K562 (cell line): ENCODE results near the gene PRSS48. TPM values are rescaled to one million over a fixed set of nuclear protein-coding genes. Genes with fewer than 3 reads are reported as not detected.

Source experiments
- ATAC-seq: fragments of 200-7000 bp; cut with Tn5 transposase; 3 replicates; pipeline ENCODE4 v1.9.1; 2020; ENCODE audit warnings: moderate library complexity
- BruUV-seq: library from RNA; stranded (reverse); fragments of 400-500 nt; replicated peaks from 2 replicates; lab custom pipeline; 2021; lab: Mats Ljungman, UMichigan
- CTCF ChIA-PET: fragments of 300-600 bp; formaldehyde crosslinking; extraction: SDS; loops from one replicate; lab custom pipeline; 2021; ENCODE audit warnings: low intra/inter-chr PET ratio; lab: Yijun Ruan, JAX
- POLR2A ChIA-PET: fragments of 300-600, 350-650 bp; sonication (Branson Sonifier 250); formaldehyde crosslinking; extraction: SDS; loops from one replicate; lab custom pipeline; 2021; ENCODE audit warnings: antibody characterized with exemption, inconsistent platforms; lab: Yijun Ruan, JAX
- DNase-seq, 4 experiments: peaks; one replicate each; pipeline versions ENCODE4 v3.0.0 to v3.0.0-alpha.2; 2011 to 2018; ENCODE audit warnings: low spot score in 3 of 4, mixed read lengths in 3 of 4; ENCODE audit errors: extremely low read depth in 1 of 4
- FAIRE-seq: peaks from 2 replicates; lab custom pipeline; 2011; peaks lifted over from hg19 to GRCh38; lab: Jason Lieb, UNC
- H2AFZ ChIP-seq: 2 replicates; pipeline ENCODE4 v1.6.0; 2011; ENCODE audit warnings: low read depth, low read length, control low read depth, inconsistent platforms
- H3K27ac ChIP-seq: fragments of 200-600 bp; 3 replicates; pipeline ENCODE4 v1.8.0; 2011; ENCODE audit warnings: low read depth, mild to moderate bottlenecking, control low read depth, inconsistent platforms, low read length, moderate library complexity, mixed read lengths; ENCODE audit errors: extremely low read depth
- H3K27me3 ChIP-seq, 2 experiments: fragments of 300-600 bp in 1 of 2; 2 replicates in 1 of 2; 3 replicates in 1 of 2; pipeline versions ENCODE4 v1.6.0 to v1.8.0; 2011; ENCODE audit warnings: inconsistent platforms in 2 of 2, low read length in 2 of 2, mild to moderate bottlenecking in 1 of 2, mixed read lengths in 1 of 2, moderate library complexity in 1 of 2; ENCODE audit not compliant: control insufficient read depth in 2 of 2, insufficient read depth in 2 of 2
- H3K36me3 ChIP-seq: fragments of 300-600 bp; 3 replicates; pipeline ENCODE4 v1.8.0; 2011; ENCODE audit warnings: mild to moderate bottlenecking, low read length, inconsistent platforms; ENCODE audit not compliant: control insufficient read depth, insufficient read depth
- H3K4me1 ChIP-seq, 2 experiments: fragments of 200-600 bp in 1 of 2; replicated peaks in 1 of 2; 2 replicates in 1 of 2; 3 replicates in 1 of 2; pipeline versions ENCODE4 v1.5.1 to v1.8.0; 2011; ENCODE audit warnings: inconsistent platforms in 2 of 2, low read length in 2 of 2, mild to moderate bottlenecking in 1 of 2, mixed read lengths in 1 of 2, moderate library complexity in 1 of 2; ENCODE audit not compliant: control insufficient read depth in 2 of 2, insufficient read depth in 2 of 2
- H3K4me2 ChIP-seq: 2 replicates; pipeline ENCODE4 v1.6.1; 2011; ENCODE audit warnings: low read length, control low read depth, inconsistent platforms, mixed read lengths; ENCODE audit not compliant: insufficient read depth
- H3K4me3 ChIP-seq: fragments of 200-600 bp; sonication (generic), shearing (Covaris generic); 2 replicates; pipeline ENCODE4 v1.5.1; 2016; ENCODE audit warnings: control low read depth, inconsistent platforms
- H3K79me2 ChIP-seq: fragments of 200-600 bp; 3 replicates; pipeline ENCODE4 v1.8.0; 2011; ENCODE audit warnings: low read length, inconsistent platforms; ENCODE audit not compliant: control insufficient read depth, insufficient read depth
- H3K9ac ChIP-seq, 2 experiments: 2 replicates each; pipeline versions ENCODE4 v1.6.0 to v1.6.1; 2011; ENCODE audit warnings: low read depth in 2 of 2, low read length in 2 of 2, control low read depth in 1 of 2, inconsistent platforms in 1 of 2, mild to moderate bottlenecking in 1 of 2, mixed read lengths in 1 of 2; ENCODE audit not compliant: insufficient read depth in 1 of 2
- H3K9me1 ChIP-seq: one replicate; pipeline ENCODE4 v1.6.0; 2011; ENCODE audit warnings: inconsistent platforms, mild to moderate bottlenecking, low read length, moderate library complexity; ENCODE audit not compliant: control insufficient read depth, insufficient read depth
- H3K9me3 ChIP-seq: replicated peaks from 2 replicates; pipeline ENCODE4 v1.5.1; 2011; ENCODE audit warnings: low read depth, low read length, inconsistent platforms; ENCODE audit not compliant: control insufficient read depth, insufficient read depth
- H4K20me1 ChIP-seq: replicated peaks from 2 replicates; pipeline ENCODE4 v1.6.1; 2011; ENCODE audit warnings: low read length, inconsistent platforms, mixed read lengths; ENCODE audit not compliant: control insufficient read depth, insufficient read depth
- CHD1 ChIP-seq: fragments of 200-600 bp; sonication (generic); IDR thresholded peaks from one replicate; pipeline ENCODE4 v1.6.1; 2012; ENCODE audit warnings: mild to moderate bottlenecking, moderate library complexity, low read length, inconsistent platforms
- ESRRA ChIP-seq: fragments of 450-650 bp; IDR thresholded peaks from 2 replicates; pipeline ENCODE4 v1.6.1; 2014; ENCODE audit warnings: low read depth, mild to moderate bottlenecking, moderate library complexity, borderline replicate concordance
- HDAC1 ChIP-seq, 2 experiments: fragments of 450-650 bp; IDR thresholded peaks; 2 replicates each; pipeline ENCODE4 v1.6.1; 2016 to 2017; ENCODE audit warnings: inconsistent platforms in 1 of 2, mild to moderate bottlenecking in 1 of 2, moderate library complexity in 1 of 2
- HDAC6 ChIP-seq: IDR thresholded peaks from 2 replicates; pipeline ENCODE4 v1.6.1; 2012; ENCODE audit warnings: low read depth, mild to moderate bottlenecking, control low read depth, inconsistent platforms, low read length, moderate library complexity
- HDAC8 ChIP-seq: fragments of 450-650 bp; IDR thresholded peaks from 2 replicates; pipeline ENCODE4 v1.6.1; 2016; ENCODE audit warnings: mild to moderate bottlenecking, missing genetic modification characterization, moderate library complexity, missing compliant biosample characterization
- KDM2B ChIP-seq: fragments of 250-450 bp; sonication (Bioruptor Pico); IDR thresholded peaks from 2 replicates; pipeline ENCODE4 v1.8.0; 2021; ENCODE audit warnings: mild to moderate bottlenecking, moderate library complexity
- NKRF ChIP-seq: fragments of 450-650 bp; IDR thresholded peaks from 2 replicates; pipeline ENCODE4 v1.6.1; 2016; ENCODE audit warnings: borderline replicate concordance
- TFE3 ChIP-seq: fragments of 450-650 bp; formaldehyde crosslinking; IDR thresholded peaks from 2 replicates; pipeline ENCODE4 v1.4.0; 2020; ENCODE audit warnings: mild to moderate bottlenecking, mixed read lengths
- TOE1 ChIP-seq, 2 experiments: fragments of 450-650 bp in 1 of 2; sonication (generic) in 1 of 2; formaldehyde crosslinking in 1 of 2; IDR thresholded peaks; 2 replicates each; pipeline versions ENCODE4 v1.7.1 to v1.8.0; 2016 to 2022; ENCODE audit warnings: borderline replicate concordance in 2 of 2, mild to moderate bottlenecking in 2 of 2, antibody characterized with exemption in 1 of 2, inconsistent platforms in 1 of 2, low read depth in 1 of 2, missing genetic modification reagents in 1 of 2, moderate library complexity in 1 of 2
- ZKSCAN8 ChIP-seq: fragments of 200-800 bp; sonication (Bioruptor generic); IDR thresholded peaks from 2 replicates; pipeline ENCODE4 v1.6.1; 2016; ENCODE audit warnings: missing genetic modification characterization, missing compliant biosample characterization
- ZNF134 ChIP-seq: fragments of 250-450 bp; sonication (Bioruptor Pico); conservative IDR thresholded peaks from 2 replicates; pipeline ENCODE4 v1.4.0; 2020
- ZNF764 ChIP-seq: fragments of 250-450 bp; sonication (Bioruptor Pico); IDR thresholded peaks from 2 replicates; pipeline ENCODE4 v1.4.0; 2020; ENCODE audit warnings: low read depth, mild to moderate bottlenecking, moderate library complexity
- WGBS: fragments of 100-300 bp; shearing (Covaris generic); methylation state at CpG from one replicate; pipeline ENCODE4 v1.1.6; 2016; ENCODE audit warnings: low coverage, mixed read lengths; ENCODE audit not compliant: insufficient coverage; ENCODE audit errors: missing lambda C conversion rate; 5-methylcytosine and 5-hydroxymethylcytosine counted together
- in situ Hi-C: fragments of 300-500 bp; cut with MboI; formaldehyde crosslinking; loops from 4 replicates; pipeline ENCODE4 v1.15.0; 2018; ENCODE audit warnings: inconsistent platforms, mixed read lengths
- intact Hi-C: fragments of 100-400 bp; cut with micrococcal nuclease; formaldehyde crosslinking; loops from 2 replicates; pipeline ENCODE4 v1.14.2; 2022
- polyA plus RNA-seq, 8 experiments: library from polyadenylated mRNA; depleted of rRNA in 4 of 8; stranded (reverse) in 5 of 8; unstranded in 3 of 8; fragments of >200 nt; fragmentation: Nextera tagmentation in 2 of 8; fragmentation: Illumina TruSeq in 1 of 8; extraction: Ambion mirVana in 2 of 8; extraction: Trizol in 1 of 8; gene quantifications; 2 replicates each; pipeline versions ENCODE4 v1.2.1 to v1.2.3, GENCODE V29; 2011 to 2014; ENCODE audit warnings: inconsistent platforms in 1 of 8, missing spikeins in 1 of 8
- total RNA-seq, 7 experiments: library from RNA; depleted of rRNA in 6 of 7; stranded (reverse); fragments of >200 nt in 6 of 7; fragmentation: Illumina TruSeq in 2 of 7; extraction: Trizol in 2 of 7; gene quantifications; 2 replicates each; pipeline versions ENCODE4 v1.2.1 to v1.2.3, GENCODE V29; 2011 to 2021; ENCODE audit warnings: low replicate concordance in 1 of 7
- TF ChIP-seq, protein P1 (sequence below): IDR thresholded peaks from 2 replicates; pipeline ENCODE4 v1.6.1; 2011; ENCODE audit not compliant: insufficient read length; ENCODE audit errors: extremely low read depth
- TF ChIP-seq, protein P2 (sequence below): fragments of 250-450 bp; sonication (Bioruptor Pico); IDR thresholded peaks from 2 replicates; pipeline ENCODE4 v1.5.0; 2021; ENCODE audit warnings: mild to moderate bottlenecking, moderate library complexity

PRSS48 gene
- total and polyA plus RNA-seq, 9 of the 15 experiments (the other 6 are each of a cell fraction or from before 2014, with no cell fraction given), result not detected

GRCh38 chr4:151263455-151263854 lies 13.5 kb upstream of the PRSS48 start:
- Histone ChIP-seq H3K36me3 (no peaks in the 10 kb centered on the region), H4K20me1 (no peaks in the 10 kb centered on the region; the same call in 1 of the 2 replicates), H3K9me1 (no peaks in the 10 kb centered on the region), H3K9ac (no peak overlapping the region), H3K4me2 (no peak overlapping the region), H2AFZ (no peak overlapping the region), H3K27ac (no peak overlapping the region), H3K4me3 (no peak overlapping the region), H3K9me3 (no peaks in the 10 kb centered on the region), H3K79me2 (no peaks in the 10 kb centered on the region), H3K4me1 (no peaks in the 10 kb centered on the region), H3K27me3 (peaks cover 0 to 8% of the 10 kb centered on the region in 2 experiments; a peak in 1 of 5 replicates)
- DNase-seq (no peak), FAIRE-seq (no peak), ATAC-seq (no peak)
- intact Hi-C loops (no loop called here), in situ Hi-C loops (no loop called here)
- no TSS peak for BruUV-seq
- CTCF ChIA-PET, result no interaction called here
- POLR2A ChIA-PET, result interaction anchor here (0.6 to 1.1 kb wide), 3 partner anchors 12 to 16 kb away, joined by 3 to 4 read pairs (median 3); no protein-coding TSS in a partner anchor
- 6% methylated on average over 2 of the region's 2 CpGs for whole genome bisulfite sequencing
- TF ChIP-seq ZNF764 (CRISPR knock-in tag) (no peak), ESRRA (no peak), TFE3 (no peak), HDAC8 (tag) (no peak), HDAC1 (IDR thresholded peaks at IDR 0.05) (no peak), NKRF (no peak), HDAC6 (no peak), TOE1 (IDR thresholded peaks at IDR 0.05; ENCODE audit: borderline replicate concordance) (no peak), TOE1 (CRISPR knock-in tag; IDR thresholded peaks at IDR 0.05; ENCODE audit: borderline replicate concordance, low read depth) (no peak), KDM2B (CRISPR knock-in tag) (no peak), ZKSCAN8 (CRISPR knock-in tag) (no peak), ZNF134 (CRISPR knock-in tag) (no peak), CHD1 (no peak)
- TF ChIP-seq, protein P1, sequence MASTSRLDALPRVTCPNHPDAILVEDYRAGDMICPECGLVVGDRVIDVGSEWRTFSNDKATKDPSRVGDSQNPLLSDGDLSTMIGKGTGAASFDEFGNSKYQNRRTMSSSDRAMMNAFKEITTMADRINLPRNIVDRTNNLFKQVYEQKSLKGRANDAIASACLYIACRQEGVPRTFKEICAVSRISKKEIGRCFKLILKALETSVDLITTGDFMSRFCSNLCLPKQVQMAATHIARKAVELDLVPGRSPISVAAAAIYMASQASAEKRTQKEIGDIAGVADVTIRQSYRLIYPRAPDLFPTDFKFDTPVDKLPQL, result no peak
- TF ChIP-seq, protein P2, sequence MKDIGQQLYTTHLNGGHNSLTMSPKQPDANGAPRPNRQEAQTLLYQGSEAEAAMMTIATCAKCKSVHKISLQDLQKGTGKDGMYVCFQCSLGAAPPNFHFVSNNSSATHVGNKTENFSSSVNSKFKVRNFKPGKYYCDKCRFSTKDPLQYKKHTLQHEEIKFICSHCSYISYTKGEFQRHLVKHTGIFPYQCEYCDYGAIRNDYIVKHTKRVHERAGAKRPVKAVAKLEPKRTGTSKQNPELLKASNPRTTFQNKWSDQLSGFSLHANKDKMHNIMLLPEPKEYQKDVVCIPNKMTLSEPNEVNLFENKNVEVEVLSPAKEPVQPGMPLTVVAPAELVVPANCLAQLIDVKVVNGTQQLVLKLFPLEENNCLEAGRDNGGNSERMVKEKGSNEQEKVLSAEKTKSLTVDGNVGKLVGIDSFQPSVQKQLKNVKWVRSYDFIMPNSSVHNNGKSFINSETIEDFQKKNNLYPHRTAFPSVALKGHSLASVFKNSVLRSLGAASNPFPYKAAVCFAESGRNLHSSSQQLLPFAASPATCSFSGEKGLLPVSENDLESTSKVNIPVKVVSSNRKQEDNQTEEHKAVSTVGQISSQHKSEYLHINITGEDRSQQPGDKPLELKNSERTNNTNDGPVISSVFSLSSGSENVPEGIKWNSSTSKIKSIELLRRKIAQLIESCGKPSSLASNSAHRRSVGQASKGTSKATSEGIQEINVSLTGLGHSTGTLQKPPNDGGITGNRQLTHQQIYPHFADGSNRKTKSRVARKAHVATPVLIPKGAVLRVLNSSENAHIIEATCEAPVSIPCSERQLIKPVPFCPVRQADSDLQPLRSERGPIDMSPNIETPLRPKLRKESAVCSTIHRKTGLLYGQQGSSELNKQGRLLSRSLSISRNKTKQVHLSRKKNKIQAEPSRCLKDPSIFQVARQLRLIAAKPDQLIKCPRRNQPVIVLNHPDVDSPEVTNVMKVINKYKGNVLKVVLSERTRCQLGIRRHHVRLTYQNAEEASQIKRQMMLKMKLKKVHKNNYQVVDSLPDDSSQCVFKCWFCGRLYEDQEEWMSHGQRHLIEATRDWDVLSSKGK (CRISPR knock-in tag), result no peak
